SU-DHL-6 (cell line): ENCODE data around the gene CLSTN2.

ENCODE experiments used
- H2AFZ ChIP-seq: fragments of 200-600 bp; sonication (generic); 2 replicates; pipeline ENCODE4 v1.6.1; 2014; ENCODE audit warnings: low read depth, mild to moderate bottlenecking, moderate library complexity, mixed read lengths, antibody characterized with exemption, low read length; ENCODE audit not compliant: severe bottlenecking
- H3F3A ChIP-seq: fragments of 200-600 bp; shearing (Covaris generic); 2 replicates; pipeline ENCODE4 v1.6.0; 2016; ENCODE audit warnings: antibody characterized with exemption, mild to moderate bottlenecking; ENCODE audit not compliant: insufficient read depth
- H3K27ac ChIP-seq: fragments of 200-600 bp; sonication (generic); 2 replicates; pipeline ENCODE4 v1.5.1; 2016; ENCODE audit warnings: low read depth, mild to moderate bottlenecking, low read length, moderate library complexity, mixed read lengths
- H3K27me3 ChIP-seq: fragments of 200-600 bp; sonication (generic), shearing (Covaris generic); 2 replicates; pipeline ENCODE4 v1.6.0; 2014; ENCODE audit warnings: mild to moderate bottlenecking, low read length
- H3K36me3 ChIP-seq: fragments of 200-600 bp; sonication (generic); 2 replicates; pipeline ENCODE4 v1.6.1; 2014; ENCODE audit warnings: mild to moderate bottlenecking, low read length, mixed read lengths
- H3K4me2 ChIP-seq: fragments of 300-600, 200-600 bp; shearing (Covaris generic), sonication (generic); 2 replicates; pipeline ENCODE4 v1.6.0; 2014; ENCODE audit warnings: low read length, low read depth, mild to moderate bottlenecking; ENCODE audit not compliant: poor library complexity, severe bottlenecking
- H3K4me3 ChIP-seq: fragments of 200-600 bp; sonication (generic); 2 replicates; pipeline ENCODE4 v1.5.1; 2014; ENCODE audit warnings: antibody characterized with exemption, low read length, mild to moderate bottlenecking, mixed read lengths; ENCODE audit not compliant: insufficient read depth, poor library complexity, severe bottlenecking
- H3K79me2 ChIP-seq: fragments of 200-600 bp; sonication (generic); 2 replicates; pipeline ENCODE4 v1.6.1; 2014; ENCODE audit warnings: mild to moderate bottlenecking, low read length, moderate library complexity; ENCODE audit not compliant: insufficient read depth
- H3K9ac ChIP-seq: fragments of 200-600 bp; sonication (generic); 2 replicates; pipeline ENCODE4 v1.7.0; 2014; ENCODE audit warnings: mild to moderate bottlenecking, low read length
- H3K9me2 ChIP-seq: fragments of 200-600 bp; sonication (generic); replicated peaks from 2 replicates; pipeline ENCODE4 v1.6.1; 2014; ENCODE audit warnings: low read length; ENCODE audit not compliant: insufficient read depth
- H3K9me3 ChIP-seq: fragments of 200-600 bp; sonication (generic); 2 replicates; pipeline ENCODE4 v1.6.1; 2014; ENCODE audit warnings: low read length, mixed read lengths; ENCODE audit not compliant: insufficient read depth
- H4K20me1 ChIP-seq: fragments of 200-600 bp; sonication (generic); 2 replicates; pipeline ENCODE4 v1.6.1; 2014; ENCODE audit warnings: low read depth, mild to moderate bottlenecking, antibody characterized with exemption, low read length, moderate library complexity, mixed read lengths
- CTCF ChIP-seq: fragments of 200-600 bp; sonication (generic); IDR thresholded peaks from one replicate; pipeline ENCODE4 v1.5.1; 2017; ENCODE audit warnings: antibody characterized with exemption, mild to moderate bottlenecking, low read length, moderate library complexity; ENCODE audit not compliant: insufficient read depth, poor library complexity, severe bottlenecking
- EZH2phosphoT487 ChIP-seq: fragments of 200-600 bp; sonication (generic), shearing (Covaris generic); conservative IDR thresholded peaks from 2 replicates; pipeline ENCODE4 v1.6.1; 2018; ENCODE audit warnings: mild to moderate bottlenecking, antibody characterized with exemption, low read length, moderate library complexity, mixed read lengths

CLSTN2 gene

GRCh38 chr3:139937674-139938279 is 2.8 kb downstream of the CLSTN2 start:
- H3K9me3 ChIP-seq = no peaks in the 10 kb centered on the region
- no peaks in the 10 kb centered on the region for H4K20me1 ChIP-seq
- no peaks in the 10 kb centered on the region for H3K36me3 ChIP-seq
- no peak overlapping the region for H3K4me3 ChIP-seq
- H3F3A ChIP-seq = no peaks in the 10 kb centered on the region
- no peaks in the 10 kb centered on the region for H3K9me2 ChIP-seq
- H3K4me2 ChIP-seq = no peak overlapping the region
- H3K79me2 ChIP-seq = no peaks in the 10 kb centered on the region
- H2AFZ ChIP-seq = no peak overlapping the region
- no peak overlapping the region for H3K9ac ChIP-seq
- no peaks in the 10 kb centered on the region for H3K27me3 ChIP-seq
- H3K27ac ChIP-seq = no peak overlapping the region
- TF ChIP-seq CTCF (peak; percentile 38), EZH2phosphoT487 (no peak)

DNA sequence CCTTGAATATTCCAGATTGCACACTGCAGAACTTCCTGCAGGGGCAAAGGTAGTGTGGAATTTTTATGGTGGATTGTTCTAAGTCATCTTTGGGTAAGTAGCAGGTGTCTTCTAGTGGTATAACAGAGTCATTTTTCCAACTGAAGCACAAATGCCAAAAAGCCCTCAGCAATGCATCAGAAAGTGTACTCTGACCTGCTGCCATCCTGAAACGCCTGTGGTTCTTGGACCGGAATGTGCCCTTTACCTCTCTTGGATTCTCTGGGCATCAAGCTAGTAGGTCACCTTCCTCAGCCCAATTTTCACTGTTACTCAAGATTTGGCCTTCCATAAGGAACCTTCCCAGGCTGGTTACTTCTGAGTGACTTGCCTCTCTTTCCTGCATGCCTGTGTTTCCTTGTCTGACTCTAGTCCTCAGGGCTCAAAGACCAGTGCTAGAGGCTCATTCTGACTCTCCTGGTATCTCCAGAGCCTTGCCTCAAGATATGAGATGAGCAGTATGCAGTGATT is 4.8 kb downstream of the CLSTN2 start:
- no peaks in the 10 kb centered on the region for H3K27me3 ChIP-seq
- no peaks in the 10 kb centered on the region for H4K20me1 ChIP-seq
- no peak overlapping the region for H3K9ac ChIP-seq
- no peak overlapping the region for H3K27ac ChIP-seq
- no peaks in the 10 kb centered on the region for H3F3A ChIP-seq
- no peak overlapping the region for H3K4me2 ChIP-seq
- H3K9me3 ChIP-seq = no peaks in the 10 kb centered on the region
- no peaks in the 10 kb centered on the region for H3K9me2 ChIP-seq
- no peaks in the 10 kb centered on the region for H3K36me3 ChIP-seq
- no peaks in the 10 kb centered on the region for H3K79me2 ChIP-seq
- no peak overlapping the region for H3K4me3 ChIP-seq
- H2AFZ ChIP-seq = no peak overlapping the region
- TF ChIP-seq EZH2phosphoT487 = no peak

DNA sequence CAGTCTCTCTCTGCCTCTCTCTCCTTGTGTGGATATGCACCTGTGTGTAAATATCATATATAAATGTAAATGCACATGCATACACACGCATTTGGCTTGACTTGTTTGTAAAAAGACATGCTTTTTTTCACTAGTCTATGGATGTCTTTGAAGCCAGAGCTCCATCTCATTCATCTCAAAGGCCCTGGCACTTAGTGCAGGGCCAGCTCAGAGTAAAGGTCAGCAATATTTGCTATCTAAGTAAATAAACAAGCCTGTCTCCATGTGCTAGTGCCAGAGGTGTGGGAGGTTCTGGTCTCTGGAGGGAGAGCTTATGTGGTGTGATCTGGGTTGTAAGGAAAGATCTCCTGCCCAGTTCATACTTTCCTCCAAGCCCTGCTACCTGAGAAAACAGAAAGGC is 5.6 kb downstream of the CLSTN2 start:
- Histone ChIP-seq H4K20me1 (no peaks in the 10 kb centered on the region), H3K27ac (no peak overlapping the region), H3K4me3 (no peak overlapping the region), H3K9me3 (no peaks in the 10 kb centered on the region), H3K9ac (no peak overlapping the region), H3F3A (no peaks in the 10 kb centered on the region), H2AFZ (no peak overlapping the region), H3K4me2 (no peak overlapping the region), H3K79me2 (no peaks in the 10 kb centered on the region), H3K27me3 (no peaks in the 10 kb centered on the region), H3K9me2 (no peaks in the 10 kb centered on the region), H3K36me3 (no peaks in the 10 kb centered on the region)
- TF ChIP-seq EZH2phosphoT487 = no peak

GRCh38 chr3:139941580-139941979 is 6.6 kb downstream of the CLSTN2 start:
- Histone ChIP-seq H3F3A (no peaks in the 10 kb centered on the region), H3K79me2 (no peaks in the 10 kb centered on the region), H3K4me3 (no peak overlapping the region), H3K9me3 (no peaks in the 10 kb centered on the region), H3K27me3 (no peaks in the 10 kb centered on the region), H2AFZ (no peak overlapping the region), H4K20me1 (no peaks in the 10 kb centered on the region), H3K27ac (no peak overlapping the region), H3K9ac (no peak overlapping the region), H3K4me2 (no peak overlapping the region), H3K36me3 (no peaks in the 10 kb centered on the region), H3K9me2 (no peaks in the 10 kb centered on the region)
- TF ChIP-seq EZH2phosphoT487 (no peak), CTCF (no peak)
